GM19238 (cell line): ENCODE results near the gene ALDH1A1.

Source experiments
- DNase-seq: peaks from one replicate; pipeline ENCODE4 v3.0.0; 2011; ENCODE audit warnings: low spot score; ENCODE audit not compliant: insufficient read length

Gene ALDH1A1

GRCh38 chr9:72857624-72857996 is 95.2 kb downstream of the ALDH1A1 start:
- no peak for DNase-seq

GRCh38 chr9:72856972-72857623 is 95.8 kb downstream of the ALDH1A1 start:
- no peak for DNase-seq

GRCh38 chr9:72855890-72856523 is 96.8 kb downstream of the ALDH1A1 start:
- no peak for DNase-seq

DNA sequence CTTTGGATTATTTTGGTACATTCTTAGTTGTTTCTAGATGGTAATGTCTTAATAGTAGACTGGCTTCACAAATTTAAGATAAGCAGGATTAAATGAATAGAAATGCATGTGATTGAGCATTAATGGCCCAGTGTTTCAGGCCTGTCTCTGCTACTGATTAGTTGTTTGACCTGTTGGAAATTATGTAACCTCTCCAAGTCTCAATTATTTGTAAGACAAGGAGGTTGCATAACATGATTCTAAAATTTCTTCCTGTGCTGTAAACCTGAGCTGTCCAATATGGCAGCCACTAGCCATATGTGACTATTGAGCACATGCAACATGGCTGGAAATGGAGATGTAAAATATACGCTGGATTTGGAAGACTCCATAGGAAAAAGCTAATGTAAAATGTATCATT is 97.5 kb downstream of the ALDH1A1 start:
- no peak for DNase-seq
